ENCODE measurements around the gene ALOX5.

DNA sequence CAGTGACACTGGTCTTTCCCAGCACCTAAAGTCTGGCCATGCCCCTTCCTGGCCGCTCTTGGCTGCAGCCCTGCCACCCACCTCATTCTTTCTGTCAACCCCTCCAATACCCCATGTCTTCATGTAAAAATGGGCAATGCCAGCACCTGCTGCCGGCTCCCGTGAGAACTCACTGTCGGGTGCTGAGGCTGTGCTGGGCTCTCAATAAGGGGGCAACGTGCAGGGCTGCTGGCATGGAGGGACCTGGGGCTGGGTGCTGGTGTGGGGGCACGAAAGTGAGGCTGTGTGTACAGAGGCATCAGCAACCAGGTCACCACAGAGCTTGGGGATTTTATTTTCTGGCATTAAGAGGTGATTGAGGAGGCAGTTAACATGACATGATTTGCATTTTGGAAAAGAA, 65.3 kb downstream of the ALOX5 start:
- TF ChIP-seq, protein P1, sequence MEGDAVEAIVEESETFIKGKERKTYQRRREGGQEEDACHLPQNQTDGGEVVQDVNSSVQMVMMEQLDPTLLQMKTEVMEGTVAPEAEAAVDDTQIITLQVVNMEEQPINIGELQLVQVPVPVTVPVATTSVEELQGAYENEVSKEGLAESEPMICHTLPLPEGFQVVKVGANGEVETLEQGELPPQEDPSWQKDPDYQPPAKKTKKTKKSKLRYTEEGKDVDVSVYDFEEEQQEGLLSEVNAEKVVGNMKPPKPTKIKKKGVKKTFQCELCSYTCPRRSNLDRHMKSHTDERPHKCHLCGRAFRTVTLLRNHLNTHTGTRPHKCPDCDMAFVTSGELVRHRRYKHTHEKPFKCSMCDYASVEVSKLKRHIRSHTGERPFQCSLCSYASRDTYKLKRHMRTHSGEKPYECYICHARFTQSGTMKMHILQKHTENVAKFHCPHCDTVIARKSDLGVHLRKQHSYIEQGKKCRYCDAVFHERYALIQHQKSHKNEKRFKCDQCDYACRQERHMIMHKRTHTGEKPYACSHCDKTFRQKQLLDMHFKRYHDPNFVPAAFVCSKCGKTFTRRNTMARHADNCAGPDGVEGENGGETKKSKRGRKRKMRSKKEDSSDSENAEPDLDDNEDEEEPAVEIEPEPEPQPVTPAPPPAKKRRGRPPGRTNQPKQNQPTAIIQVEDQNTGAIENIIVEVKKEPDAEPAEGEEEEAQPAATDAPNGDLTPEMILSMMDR (IDR thresholded peaks at IDR 0.05), result no peak
- TF ChIP-seq EP300 (IDR thresholded peaks at IDR 0.05) (no peak), POLR2A (IDR thresholded peaks at IDR 0.05) (no peak)

Data from suprapubic skin (tissue), 3 donors.